Stimulated activated CD8-positive, alpha-beta memory T cell treated with anti-CD3 and anti-CD28 coated beads, Interleukin-12 subunit alpha, Interleukin-12 subunit beta, amount 100 ng/mL, for 24 hours (primary cell): ENCODE measurements around the gene HMGCL.
A peak's percentile ranks its signal among the peaks of the same experiment; 100 is the strongest.
"Not testable (repeated sequence)": the region's sequence is repeated elsewhere in the genome, so short reads cannot be mapped to it uniquely, and the experiment has no call there.

Experiments
- DNase-seq: peaks from one replicate; pipeline ENCODE4 v3.0.0-alpha.2; 2020; ENCODE audit errors: extremely low read depth

The HMGCL gene

GRCh38 chr1:23798662-23799142 is 26.5 kb downstream of the HMGCL start:
- no peak for DNase-seq

DNA sequence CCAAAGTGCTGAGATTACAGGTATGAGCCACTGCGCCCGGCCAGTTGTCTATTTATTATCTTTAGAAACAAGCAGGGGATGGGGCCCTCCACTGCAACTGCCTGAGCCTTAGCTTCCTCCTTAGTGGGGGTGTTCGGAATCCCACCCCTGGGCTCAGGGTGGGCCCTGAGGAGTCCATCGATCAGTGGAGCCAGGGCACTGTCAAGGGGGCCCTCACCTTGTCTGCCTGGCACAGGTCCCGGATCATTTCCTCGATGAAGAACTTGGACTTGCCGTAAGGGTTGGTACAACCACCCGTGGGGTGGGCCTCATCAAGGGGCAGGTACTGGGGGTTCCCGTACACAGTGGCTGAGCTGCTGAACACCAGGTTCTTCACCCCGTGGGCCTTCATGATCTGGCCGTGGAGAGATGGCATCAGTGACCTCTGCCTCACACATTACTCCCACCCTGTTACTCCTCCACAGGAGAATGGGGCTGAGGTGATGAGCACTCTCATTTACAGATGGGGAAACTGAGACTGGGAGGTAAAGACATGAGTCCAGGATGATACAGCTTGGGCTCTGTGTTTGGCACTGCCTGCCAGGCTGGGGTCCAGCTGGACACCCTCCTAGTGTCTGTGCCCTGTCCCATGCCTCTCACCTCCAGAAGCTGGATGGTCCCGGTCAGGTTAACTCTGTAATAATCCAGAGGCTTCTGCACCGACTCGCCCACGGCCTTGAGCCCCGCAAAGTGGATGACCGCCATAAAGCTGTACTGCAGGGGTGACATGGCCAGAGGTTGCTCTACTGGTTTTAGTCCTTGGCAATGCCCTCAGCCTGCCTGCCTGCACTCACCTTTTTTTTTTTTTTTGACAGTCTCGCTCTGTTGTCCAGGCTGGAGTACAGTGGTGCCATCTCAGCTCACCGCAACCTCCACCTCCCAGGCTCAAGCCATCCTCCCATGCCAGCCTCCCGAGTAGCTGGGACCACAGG is 27.5 kb downstream of the HMGCL start:
- DNase-seq: no peak

DNA sequence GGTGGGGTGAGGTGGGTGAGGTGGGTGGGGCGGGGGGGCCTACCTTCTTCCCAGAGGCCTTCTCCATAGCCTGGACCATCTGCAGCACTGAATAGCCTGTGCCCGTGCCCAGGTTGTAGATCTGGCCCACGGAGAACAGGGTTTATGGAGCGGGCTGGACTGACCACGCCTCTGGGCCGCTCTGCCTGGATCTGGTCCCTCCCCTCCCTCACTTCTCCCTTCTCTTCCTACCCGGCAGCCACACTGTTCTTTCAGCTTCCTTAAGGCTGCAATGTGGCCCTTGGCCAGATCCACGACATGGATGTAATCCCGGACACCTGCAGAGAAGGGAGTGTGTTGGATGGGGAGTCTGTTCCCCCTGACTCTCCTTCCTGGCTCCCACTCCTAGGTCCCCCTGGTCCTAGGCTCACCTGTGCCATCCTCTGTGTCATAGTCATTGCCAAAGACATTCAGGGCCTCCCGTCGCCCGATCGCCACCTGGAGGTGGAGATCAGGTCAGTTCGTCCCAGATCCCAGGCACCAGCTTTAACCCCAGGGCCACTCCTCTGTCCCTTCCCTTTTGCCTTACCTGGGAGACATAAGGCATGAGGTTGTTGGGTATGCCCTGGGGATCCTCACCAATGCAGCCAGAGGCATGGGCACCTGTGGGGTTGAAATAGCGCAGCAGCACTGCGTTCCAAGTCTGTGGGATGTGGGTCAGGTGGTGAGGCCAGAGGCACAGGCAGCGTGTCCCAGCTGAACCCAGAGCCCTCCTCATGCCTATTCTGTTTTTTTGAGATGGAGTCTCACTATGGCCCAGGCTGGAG is 28.6 kb downstream of the HMGCL start:
- DNase-seq: no peak

DNA sequence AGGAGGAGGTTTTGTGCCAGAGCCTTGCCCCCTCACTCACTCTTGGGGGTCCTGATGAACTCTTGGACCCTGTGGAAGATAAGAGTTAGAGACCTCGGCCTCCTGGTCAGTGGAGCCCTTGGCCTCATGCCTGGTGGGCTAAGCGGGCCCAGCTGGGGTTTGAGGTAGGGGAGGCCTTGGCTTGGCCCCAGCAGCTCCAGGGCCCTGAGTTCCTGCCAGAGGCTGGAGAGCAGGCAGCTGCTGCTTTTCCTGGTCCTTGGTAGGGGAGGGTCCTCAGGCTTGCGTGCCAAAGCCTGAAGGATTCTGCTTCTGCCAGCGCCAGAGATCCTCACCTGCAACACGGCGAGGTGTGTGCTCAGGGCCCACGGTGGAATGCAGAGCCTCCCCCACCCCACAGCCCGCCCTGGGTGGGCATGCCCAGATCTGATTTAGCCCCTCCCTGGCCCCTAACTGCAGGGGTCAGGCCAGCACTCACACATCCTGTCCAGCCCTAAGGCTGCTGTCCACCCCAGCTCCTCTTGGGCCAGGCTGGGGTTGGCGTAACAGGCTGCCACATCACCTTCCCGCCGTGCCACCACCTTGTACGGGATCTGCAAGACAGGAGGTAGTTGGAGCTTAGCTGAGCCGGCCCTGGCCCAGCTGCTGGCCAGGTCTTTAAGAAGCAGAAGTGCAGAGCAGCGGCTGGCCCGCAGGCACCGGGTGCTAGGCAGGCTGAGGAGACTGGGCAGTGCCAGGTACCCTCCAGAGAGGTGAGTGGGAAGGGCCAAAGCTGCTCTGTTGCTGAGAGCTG is 29.4 kb downstream of the HMGCL start:
- DNase-seq: no peak

DNA sequence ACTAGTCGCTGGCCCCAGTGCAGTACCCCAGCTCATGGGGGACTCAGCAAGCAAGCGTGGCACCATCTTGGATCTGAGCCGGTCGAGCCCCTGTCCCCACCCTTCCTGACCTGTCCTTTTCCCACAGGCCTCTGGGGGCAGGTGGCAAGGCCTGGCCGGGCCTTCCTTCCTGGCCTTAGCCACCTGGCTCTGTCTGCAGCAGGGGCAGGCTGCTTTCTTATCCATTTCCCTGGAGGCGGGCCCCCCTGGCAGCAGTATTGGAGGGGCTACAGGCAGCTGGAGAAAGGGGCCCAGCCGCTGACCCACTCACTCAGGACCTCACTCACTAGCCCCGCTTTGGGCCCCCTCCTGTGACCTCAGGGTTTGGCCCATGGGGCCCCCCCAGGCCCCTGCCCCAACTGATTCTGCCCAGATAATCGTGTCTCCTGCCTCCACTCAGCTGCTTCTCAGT is 30.5 kb downstream of the HMGCL start:
- DNase-seq: not testable (repeated sequence)

GRCh38 chr1:23793861-23794731 is 31.1 kb downstream of the HMGCL start:
- no peak for DNase-seq

GRCh38 chr1:23793018-23793781 is 32.0 kb downstream of the HMGCL start:
- DNase-seq: no peak

DNA sequence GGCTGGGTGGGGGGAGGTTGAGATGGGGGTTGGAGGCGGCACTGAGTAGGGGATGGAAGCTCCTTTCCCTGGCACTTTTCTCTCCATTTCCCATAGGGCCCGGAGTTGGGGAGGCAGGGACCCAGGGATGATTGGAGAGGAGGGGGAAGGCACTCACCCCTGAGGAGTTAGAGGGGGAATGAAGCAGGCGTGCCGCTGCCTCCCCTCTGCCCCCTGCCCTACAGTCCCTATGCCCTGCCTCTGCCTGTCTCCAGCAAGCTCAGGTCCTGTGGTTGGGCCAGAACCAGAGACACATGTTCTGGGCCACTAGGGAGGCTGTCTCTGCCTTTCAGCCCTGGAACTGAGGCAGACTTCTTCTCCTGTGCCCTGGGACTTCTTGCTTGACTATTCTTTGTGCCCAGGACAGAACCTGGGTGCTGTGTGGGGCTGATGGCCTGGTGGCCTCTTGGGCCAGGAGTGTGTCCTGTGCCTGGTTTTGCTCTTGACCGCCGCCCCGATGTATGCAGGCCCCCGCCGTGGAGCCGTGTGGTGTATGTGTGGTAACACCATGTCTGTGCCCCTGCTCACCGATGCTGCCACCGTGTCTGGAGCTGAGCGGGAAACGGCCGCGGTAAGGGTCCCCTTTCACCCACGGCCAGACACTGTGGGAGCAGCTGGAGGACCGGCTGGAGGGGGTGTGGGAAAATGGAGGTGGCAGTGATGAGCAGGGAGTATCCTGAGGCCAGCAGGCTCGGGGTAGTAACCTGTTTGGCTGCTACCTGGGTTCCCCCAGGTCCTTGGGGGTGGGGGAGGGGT is 32.9 kb downstream of the HMGCL start:
- DNase-seq: no peak

- no peak for DNase-seq
Measured at GRCh38 chr1:23791516-23792047, 33.6 kb downstream of the HMGCL start.

GRCh38 chr1:23790696-23791515 is 34.3 kb downstream of the HMGCL start, which contains the start of gene LYPLA2:
LYPLA2 (plus strand) TSS chr1:23791145; CDS start chr1:23792683, 1,538 bp downstream.
- DNase-seq: peak; percentile 77

GRCh38 chr1:23788695-23789094 is 36.5 kb downstream of the HMGCL start:
- DNase-seq: no peak

- DNase-seq: no peak
Measured at GRCh38 chr1:23787701-23788100, 37.5 kb downstream of the HMGCL start.

- DNase-seq: no peak
Measured at GRCh38 chr1:23784846-23785245, 40.4 kb downstream of the HMGCL start.

GRCh38 chr1:23783141-23783540 is 42.1 kb downstream of the HMGCL start:
- DNase-seq: not testable (repeated sequence)

DNA sequence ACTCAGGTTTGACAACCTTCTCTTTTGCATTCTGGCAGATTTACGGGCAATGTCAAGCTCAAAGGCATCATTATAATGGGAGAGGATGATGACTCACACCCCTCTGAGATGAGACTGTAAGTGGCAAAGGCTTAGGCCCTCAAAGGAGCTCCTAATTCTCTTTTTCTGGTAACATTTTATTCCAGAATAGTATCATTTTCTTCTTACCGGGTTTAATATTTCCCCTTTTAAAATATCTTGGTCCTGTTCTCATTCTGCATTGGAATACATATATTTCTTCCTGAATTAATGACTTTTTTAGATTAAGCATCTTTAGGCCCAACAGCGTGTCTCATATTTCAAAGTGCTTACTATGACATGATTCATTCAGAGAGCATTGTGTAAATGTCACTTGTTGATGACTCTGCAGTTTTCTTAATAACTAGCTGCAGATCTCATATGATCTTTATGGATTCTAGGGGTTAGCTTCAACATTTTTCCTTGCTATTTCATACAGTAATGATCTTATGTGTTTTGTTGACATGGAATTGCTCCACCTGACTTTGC is 45.3 kb downstream of the HMGCL start:
- no peak for DNase-seq

DNA sequence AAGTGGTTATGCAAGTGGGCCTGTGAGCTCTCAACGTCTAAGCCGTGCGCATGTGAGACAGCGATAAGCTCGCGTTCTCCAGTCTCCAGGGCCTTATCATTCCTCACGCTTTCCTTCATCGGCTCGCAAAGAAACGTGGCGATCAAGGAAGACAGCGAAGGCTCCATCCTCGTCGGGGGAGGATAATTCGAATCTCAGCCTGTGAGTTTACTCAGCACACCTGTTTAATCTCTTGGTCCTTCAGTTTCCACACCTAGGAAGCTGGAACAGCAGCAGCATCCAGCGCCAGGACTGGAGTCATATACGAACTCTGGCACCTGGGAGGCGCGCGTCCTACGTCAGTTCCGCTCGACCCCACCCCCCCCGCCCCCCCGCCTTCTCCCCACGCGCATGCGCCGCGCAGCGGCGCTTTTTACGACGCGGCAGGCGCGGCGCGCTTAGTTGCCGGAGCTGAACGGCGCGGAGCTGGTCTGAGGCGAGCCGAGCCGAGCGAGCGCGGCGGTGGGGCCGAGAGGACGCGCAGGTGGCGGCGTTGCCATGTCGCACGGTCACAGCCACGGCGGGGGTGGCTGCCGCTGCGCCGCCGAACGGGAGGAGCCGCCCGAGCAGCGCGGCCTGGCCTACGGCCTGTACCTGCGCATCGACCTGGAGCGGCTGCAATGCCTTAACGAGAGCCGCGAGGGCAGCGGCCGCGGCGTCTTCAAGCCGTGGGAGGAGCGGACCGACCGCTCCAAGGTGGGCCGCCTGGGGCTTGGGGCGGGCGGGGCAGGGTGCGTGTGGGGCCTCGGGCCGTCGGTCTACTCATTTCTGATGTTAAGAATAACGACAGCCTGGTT is 47.0 kb downstream of the HMGCL start, which contains the start of gene PITHD1:
TSS of gene PITHD1 (plus strand) at position 440 of the 836 bp plus-strand sequence. CDS start at position 538, 98 bp downstream.
- DNase-seq: peak; percentile 52
